HepG2 (cell line): ENCODE results near the gene PYGL. TPM values are rescaled to one million over a fixed set of nuclear protein-coding genes. Genes with fewer than 3 reads are reported as not detected.

Experiments used
- ARID2 ChIP-seq: sonication (generic); formaldehyde crosslinking; IDR thresholded peaks from 2 replicates; pipeline ENCODE4 v1.8.1; 2022; ENCODE audit warnings: mild to moderate bottlenecking, missing genetic modification reagents, borderline replicate concordance
- ARID3A ChIP-seq: IDR thresholded peaks from 2 replicates; pipeline ENCODE4 v1.6.1; 2012; ENCODE audit warnings: low read depth, low read length, improper control_type of control experiment
- CBX1 ChIP-seq: IDR thresholded peaks from one replicate; pipeline ENCODE4 v1.6.1; 2016; ENCODE audit warnings: antibody characterized with exemption, low read depth
- CBX5 ChIP-seq: sonication (generic); formaldehyde crosslinking; IDR thresholded peaks from 2 replicates; pipeline ENCODE4 v1.4.0; 2020; ENCODE audit warnings: missing genetic modification reagents, borderline replicate concordance
- FLYWCH1 ChIP-seq: sonication (generic); formaldehyde crosslinking; IDR thresholded peaks from 2 replicates; pipeline ENCODE4 v1.8.1; 2023; ENCODE audit warnings: mild to moderate bottlenecking, missing genetic modification reagents
- FOXC1 ChIP-seq: sonication (generic); formaldehyde crosslinking; IDR thresholded peaks from 2 replicates; pipeline ENCODE4 v1.8.0; 2022; ENCODE audit warnings: mild to moderate bottlenecking, missing genetic modification reagents, borderline replicate concordance
- HHEX ChIP-seq: IDR thresholded peaks from 2 replicates; pipeline ENCODE4 v1.6.1; 2016; ENCODE audit warnings: control low read depth
- HMGXB4 ChIP-seq, 2 experiments: sonication (generic) in 1 of 2; formaldehyde crosslinking in 1 of 2; IDR thresholded peaks; 2 replicates each; pipeline versions ENCODE4 v1.4.0 to v1.6.1; 2018 to 2020; ENCODE audit warnings: missing genetic modification reagents in 2 of 2, borderline replicate concordance in 1 of 2, low read depth in 1 of 2, mild to moderate bottlenecking in 1 of 2, missing biosample characterization in 1 of 2
- KAT2B ChIP-seq: fragments of 150-350 bp; IDR thresholded peaks from 2 replicates; pipeline ENCODE4 v1.6.1; 2014; ENCODE audit warnings: low read depth, low read length, borderline replicate concordance
- KAT8 ChIP-seq: IDR thresholded peaks from 2 replicates; pipeline ENCODE4 v1.6.1; 2016; ENCODE audit warnings: missing genetic modification reagents, missing compliant biosample characterization
- MXD4 ChIP-seq: IDR thresholded peaks from 2 replicates; pipeline ENCODE4 v1.6.1; 2016; ENCODE audit warnings: mild to moderate bottlenecking, missing biosample characterization, missing genetic modification reagents
- NPAS2 ChIP-seq: sonication (generic); formaldehyde crosslinking; IDR thresholded peaks from 2 replicates; pipeline ENCODE4 v1.8.0; 2022; ENCODE audit warnings: mild to moderate bottlenecking, missing genetic modification reagents, borderline replicate concordance
- PHF21A ChIP-seq: sonication (generic); formaldehyde crosslinking; IDR thresholded peaks from 2 replicates; pipeline ENCODE4 v1.5.0; 2020; ENCODE audit warnings: mild to moderate bottlenecking, missing genetic modification reagents
- SIN3A ChIP-seq: IDR thresholded peaks from 2 replicates; pipeline ENCODE4 v1.6.1; 2011; ENCODE audit warnings: low read depth, mild to moderate bottlenecking, control low read depth, low read length, borderline replicate concordance
- SKIL ChIP-seq: sonication (generic); formaldehyde crosslinking; IDR thresholded peaks from 2 replicates; pipeline ENCODE4 v1.8.0; 2022; ENCODE audit warnings: missing genetic modification reagents, mild to moderate bottlenecking, moderate library complexity, borderline replicate concordance
- STAG1 ChIP-seq: sonication (generic); formaldehyde crosslinking; IDR thresholded peaks from 2 replicates; pipeline ENCODE4 v1.4.0; 2020; ENCODE audit warnings: missing genetic modification reagents
- TSC22D2 ChIP-seq: sonication (generic); formaldehyde crosslinking; IDR thresholded peaks from 2 replicates; pipeline ENCODE4 v1.5.1; 2020; ENCODE audit warnings: missing genetic modification reagents, mild to moderate bottlenecking, borderline replicate concordance
- ZMYM3 ChIP-seq: sonication (generic); formaldehyde crosslinking; IDR thresholded peaks from 2 replicates; pipeline ENCODE4 v1.5.1; 2020; ENCODE audit warnings: mild to moderate bottlenecking, missing genetic modification reagents
- ZNF337 ChIP-seq: sonication (generic); formaldehyde crosslinking; IDR thresholded peaks from 2 replicates; pipeline ENCODE4 v1.5.1; 2020; ENCODE audit warnings: missing genetic modification reagents, low read depth, mild to moderate bottlenecking, borderline replicate concordance
- ZNF503 ChIP-seq: sonication (generic); formaldehyde crosslinking; IDR thresholded peaks from 2 replicates; pipeline ENCODE4 v1.4.0; 2020; ENCODE audit warnings: missing genetic modification reagents
- ZNF598 ChIP-seq: sonication (generic); formaldehyde crosslinking; IDR thresholded peaks from 2 replicates; pipeline ENCODE4 v1.5.1; 2020; ENCODE audit warnings: mild to moderate bottlenecking, missing genetic modification reagents, borderline replicate concordance
- polyA plus RNA-seq, 8 experiments: library from polyadenylated mRNA; depleted of rRNA in 3 of 8; stranded (reverse) in 7 of 8; unstranded in 1 of 8; fragments of >200 nt; fragmentation: Illumina TruSeq in 4 of 8; extraction: Trizol in 4 of 8; gene quantifications; 2 replicates each; pipeline versions ENCODE4 v1.2.1 to v1.2.3, GENCODE V29; 2011 to 2016; ENCODE audit warnings: low read depth in 4 of 8, missing spikeins in 1 of 8, mixed read lengths in 1 of 8; ENCODE audit not compliant: insufficient read depth in 1 of 8
- total RNA-seq, 5 experiments: library from RNA; depleted of rRNA; stranded (reverse); fragments of >200 nt; fragmentation: Illumina TruSeq; extraction: Trizol; gene quantifications; 2 replicates each; pipeline ENCODE4 v1.2.3, GENCODE V29; 2016; ENCODE audit warnings: low read depth in 1 of 5

The PYGL gene
- total and polyA plus RNA-seq, 2 of the 13 experiments (the other 11 are each of a cell fraction or from before 2014, with no cell fraction given), result 98.4 to 110 TPM

- TF ChIP-seq ZNF598 (CRISPR knock-in tag) (no peak), ARID2 (CRISPR knock-in tag) (no peak), FLYWCH1 (no peak), ZMYM3 (CRISPR knock-in tag) (peak; percentile 59), ZNF503 (CRISPR knock-in tag) (0 out of 2 replicates have a peak, but pooled peaks have one; percentile 25), HMGXB4 (CRISPR knock-in tag; IDR thresholded peaks at IDR 0.05; ENCODE audit: borderline replicate concordance in 1 of 2, low read depth in 1 of 2) (no peak), MXD4 (CRISPR knock-in tag) (no peak), KAT2B (no peak), PHF21A (peak; percentile 35; the same call in 1 of the 2 replicates), CBX5 (peak; percentile 69; the same call in 1 of the 2 replicates), HHEX (CRISPR knock-in tag) (no peak), SKIL (CRISPR knock-in tag) (0 out of 2 replicates have a peak, but pooled peaks have one; percentile 12), STAG1 (0 out of 2 replicates have a peak, but pooled peaks have one; percentile 6), TSC22D2 (CRISPR knock-in tag) (no peak), NPAS2 (no peak), ARID3A (peak; percentile 71; the same call in 1 of the 2 replicates), FOXC1 (CRISPR knock-in tag) (0 out of 2 replicates have a peak, but pooled peaks have one; percentile 28), SIN3A (no peak), CBX1 (no peak), ZNF337 (CRISPR knock-in tag) (0 out of 2 replicates have a peak, but pooled peaks have one; percentile 26), KAT8 (CRISPR knock-in tag) (no peak)
Measured at GRCh38 chr14:50875359-50876070, 68.8 kb downstream of the PYGL start (continued).
